ENCODE results near the gene PRCP. TPM values are rescaled to one million over a fixed set of nuclear protein-coding genes. Genes with fewer than 3 reads are reported as not detected.

PRCP gene
- total and polyA plus RNA-seq, 2 donors (not counting 3 experiments of a cell fraction or from before 2014, with no cell fraction given) = 170 to 277 TPM

DNA sequence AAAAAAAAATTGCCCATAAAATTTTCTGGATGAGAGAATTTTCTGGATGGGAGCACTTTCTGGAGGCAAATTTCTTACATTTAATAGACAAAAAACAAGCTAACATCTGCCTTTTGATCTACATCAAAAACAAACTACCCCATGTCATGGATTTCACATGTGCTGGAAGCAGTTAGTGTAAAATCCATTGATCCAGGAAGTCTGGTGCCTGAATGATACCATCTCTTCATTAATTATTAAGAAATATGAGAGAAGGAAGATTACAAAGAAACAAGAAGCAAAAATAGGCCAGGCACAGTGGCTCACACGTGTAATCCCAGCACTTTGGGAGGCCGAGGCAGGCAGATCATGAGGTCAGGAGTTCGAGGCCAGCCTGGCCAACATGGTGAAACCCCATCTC is 113.4 kb downstream of the PRCP start:
- no peak overlapping the region for H3K4me3 ChIP-seq (replicated peaks in 1 of 3; ENCODE audit: insufficient read depth in 1 of 3, low read depth in 1 of 3, low read length in 3 of 3)
- TF ChIP-seq, protein P1, sequence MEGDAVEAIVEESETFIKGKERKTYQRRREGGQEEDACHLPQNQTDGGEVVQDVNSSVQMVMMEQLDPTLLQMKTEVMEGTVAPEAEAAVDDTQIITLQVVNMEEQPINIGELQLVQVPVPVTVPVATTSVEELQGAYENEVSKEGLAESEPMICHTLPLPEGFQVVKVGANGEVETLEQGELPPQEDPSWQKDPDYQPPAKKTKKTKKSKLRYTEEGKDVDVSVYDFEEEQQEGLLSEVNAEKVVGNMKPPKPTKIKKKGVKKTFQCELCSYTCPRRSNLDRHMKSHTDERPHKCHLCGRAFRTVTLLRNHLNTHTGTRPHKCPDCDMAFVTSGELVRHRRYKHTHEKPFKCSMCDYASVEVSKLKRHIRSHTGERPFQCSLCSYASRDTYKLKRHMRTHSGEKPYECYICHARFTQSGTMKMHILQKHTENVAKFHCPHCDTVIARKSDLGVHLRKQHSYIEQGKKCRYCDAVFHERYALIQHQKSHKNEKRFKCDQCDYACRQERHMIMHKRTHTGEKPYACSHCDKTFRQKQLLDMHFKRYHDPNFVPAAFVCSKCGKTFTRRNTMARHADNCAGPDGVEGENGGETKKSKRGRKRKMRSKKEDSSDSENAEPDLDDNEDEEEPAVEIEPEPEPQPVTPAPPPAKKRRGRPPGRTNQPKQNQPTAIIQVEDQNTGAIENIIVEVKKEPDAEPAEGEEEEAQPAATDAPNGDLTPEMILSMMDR (IDR thresholded peaks at IDR 0.05; ENCODE audit: extremely low read depth in 1 of 2, insufficient read depth in 1 of 2, low read depth in 1 of 2, low read length in 2 of 2) = no peak
- TF ChIP-seq, protein P2, sequence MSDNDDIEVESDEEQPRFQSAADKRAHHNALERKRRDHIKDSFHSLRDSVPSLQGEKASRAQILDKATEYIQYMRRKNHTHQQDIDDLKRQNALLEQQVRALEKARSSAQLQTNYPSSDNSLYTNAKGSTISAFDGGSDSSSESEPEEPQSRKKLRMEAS (IDR thresholded peaks at IDR 0.05; ENCODE audit: insufficient read depth, insufficient read length) = no peak
- TF ChIP-seq EZH2 (IDR thresholded peaks at IDR 0.05; ENCODE audit: borderline replicate concordance, low read depth, low read length, severe bottlenecking) (no peak), POLR2AphosphoS5 (IDR thresholded peaks at IDR 0.05; ENCODE audit: insufficient read depth, low read depth, low read length) (no peak), POLR2A (IDR thresholded peaks at IDR 0.05; ENCODE audit: low read depth, low read length) (no peak), JUN (IDR thresholded peaks at IDR 0.05; ENCODE audit: borderline replicate concordance, insufficient read depth, insufficient read length, low read depth) (no peak), GATA2 (IDR thresholded peaks at IDR 0.05; ENCODE audit: insufficient read depth, insufficient read length, low read depth, low read length) (no peak), MYC (IDR thresholded peaks at IDR 0.05; ENCODE audit: low read depth, low read length) (no peak), FOS (IDR thresholded peaks at IDR 0.05; ENCODE audit: borderline replicate concordance, insufficient read depth, low read length) (no peak)
- H3K27me3 ChIP-seq (ENCODE audit: control insufficient read depth in 2 of 2, insufficient read depth in 2 of 2, low read length in 2 of 2) = no peaks in the 10 kb centered on the region
- H3K9me1 ChIP-seq (replicated peaks; ENCODE audit: control insufficient read depth, extremely low read depth, insufficient read depth, low read length) = no peaks in the 10 kb centered on the region
- intact Hi-C loops (cut with micrococcal nuclease) = no loop called here
- no peak overlapping the region for H3K4me2 ChIP-seq (ENCODE audit: insufficient read depth, low read length)
- CTCF ChIA-PET = interaction anchor here (0.8 to 2.0 kb wide), 2 partner anchors 10 to 11 kb away, joined by 4 to 17 read pairs; no protein-coding TSS in a partner anchor
- no peak for FAIRE-seq
- no peaks in the 10 kb centered on the region for H4K20me1 ChIP-seq (replicated peaks; ENCODE audit: control insufficient read depth, extremely low read depth, insufficient read depth, low read length)
- dilution Hi-C loops (cut with MboI; ENCODE audit: extremely low pct_ligation_motif_present, low sequenced_read_pairs) = no loop called here
- DNase-seq (ENCODE audit: low read depth, low spot score) = peak; percentile 15
- no peaks in the 10 kb centered on the region for H3K9me3 ChIP-seq (replicated peaks; ENCODE audit: control insufficient read depth, insufficient read depth, low read length)
- H3K36me3 ChIP-seq (ENCODE audit: control insufficient read depth in 2 of 2, extremely low read depth in 1 of 2, insufficient read depth in 2 of 2, low read length in 2 of 2) = no peaks in the 10 kb centered on the region
- H3K79me2 ChIP-seq (ENCODE audit: control insufficient read depth, insufficient read depth, low read length) = no peaks in the 10 kb centered on the region
- H3K9ac ChIP-seq (replicated peaks; ENCODE audit: extremely low read depth, insufficient read depth, low read length) = no peak overlapping the region
- no TSS peak for BruUV-seq (replicated peaks)
- peaks cover 10% of the 10 kb centered on the region for H3K4me1 ChIP-seq (ENCODE audit: control insufficient read depth, extremely low read depth, insufficient read depth, low read length)
- POLR2A ChIA-PET = no interaction called here
- H3K27ac ChIP-seq (ENCODE audit: insufficient read depth, low read depth, low read length) = no peak overlapping the region
- no peak overlapping the region for H2AFZ ChIP-seq (ENCODE audit: low read depth, low read length)

All from endothelial cell of umbilical vein (primary cell).